Kasumi-1 (cell line): ENCODE results near the gene KIAA1671.

Experiments
- DNase-seq, 2 experiments: peaks; one replicate each; lab custom pipeline; 2025; lab: John Stamatoyannopoulos, UW

The KIAA1671 gene

GRCh38 chr22:24952837-24953383, 394 bp downstream of the KIAA1671 start:
- no peak for DNase-seq

DNA sequence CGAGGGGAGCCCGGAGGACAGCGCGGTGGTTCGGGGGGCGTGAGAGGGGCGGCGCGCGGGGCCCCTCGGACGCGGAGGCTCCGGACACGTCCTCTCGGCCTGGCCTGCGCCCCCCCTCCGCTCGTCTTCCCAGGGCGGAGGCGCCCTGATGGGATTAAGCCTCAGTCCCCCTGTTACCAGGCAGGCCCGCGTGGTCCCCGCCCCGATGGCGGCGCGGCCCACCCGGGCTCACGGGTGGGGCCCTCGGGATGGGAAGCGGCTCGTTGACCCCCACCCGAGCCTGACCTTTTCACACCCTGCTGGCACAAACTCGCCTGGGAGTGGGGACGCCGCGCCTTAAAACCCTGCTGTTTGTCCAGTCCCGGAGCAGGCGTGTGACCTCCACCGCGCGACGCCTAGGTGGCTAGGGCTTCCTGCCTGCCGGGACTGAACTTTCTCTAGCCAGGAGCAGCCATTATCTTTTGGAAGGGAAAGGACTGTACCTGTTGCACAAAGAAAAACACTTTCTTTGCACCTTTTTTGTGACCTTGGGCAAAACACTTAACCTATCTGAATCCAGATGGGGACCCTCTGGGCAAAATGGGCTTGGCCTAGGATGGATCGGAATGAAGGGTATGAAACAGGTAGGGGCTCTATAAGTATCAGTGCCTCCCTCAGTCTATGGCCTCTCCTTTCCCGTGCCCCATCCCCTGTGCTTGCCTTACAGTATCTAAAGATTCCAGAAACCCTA, 1.0 kb downstream of the KIAA1671 start:
- DNase-seq, result no peak

DNA sequence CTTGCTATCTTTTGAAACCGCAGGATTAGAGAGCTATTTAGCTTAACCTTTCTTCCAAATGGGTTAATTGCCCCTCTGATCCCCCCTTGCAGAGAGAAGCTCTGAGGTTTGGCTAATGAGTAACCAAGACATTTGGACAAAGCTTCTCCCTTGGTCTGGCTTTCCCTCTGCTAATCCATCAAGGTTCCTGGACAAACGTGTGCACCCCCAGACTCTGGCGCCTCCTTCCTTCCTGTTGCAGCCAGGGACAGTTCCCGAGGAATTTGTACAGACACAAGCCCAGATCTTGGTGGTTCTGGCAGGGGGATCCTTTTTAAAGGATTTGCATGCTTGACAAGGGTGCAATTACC, 1.6 kb downstream of the KIAA1671 start:
- DNase-seq, result no peak

- DNase-seq, result no peak
These were observed 2.3 kb downstream of the KIAA1671 start for GRCh38 chr22:24954856-24955255.

GRCh38 chr22:24957043-24957442, 4.5 kb downstream of the KIAA1671 start:
- no peak for DNase-seq

- no peak for DNase-seq
These were observed 8.8 kb downstream of the KIAA1671 start for GRCh38 chr22:24961217-24961844.

GRCh38 chr22:24962094-24962493, 9.6 kb downstream of the KIAA1671 start:
- no peak for DNase-seq

DNA sequence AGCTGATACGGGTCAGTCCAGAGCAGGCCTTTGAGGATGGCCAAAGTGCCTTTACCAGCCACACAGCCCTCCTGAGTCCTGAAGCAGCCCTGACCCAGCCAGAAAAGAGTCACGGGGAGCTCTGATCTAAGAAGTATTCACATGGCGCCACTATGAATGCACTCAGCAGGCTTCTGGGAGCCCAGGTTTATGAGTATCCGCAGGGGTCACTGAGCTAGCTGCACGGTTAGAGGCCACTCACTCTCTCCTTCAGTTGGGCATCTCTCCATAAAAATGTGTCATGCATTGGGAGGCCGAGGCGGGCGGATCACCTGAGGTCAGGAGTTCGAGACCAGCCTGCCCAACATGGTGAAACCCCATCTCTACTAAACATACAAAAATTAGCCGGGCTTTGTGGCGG, 10.3 kb downstream of the KIAA1671 start:
- no peak for DNase-seq

- no peak for DNase-seq
These were observed 11.9 kb downstream of the KIAA1671 start for GRCh38 chr22:24964441-24964840.

DNA sequence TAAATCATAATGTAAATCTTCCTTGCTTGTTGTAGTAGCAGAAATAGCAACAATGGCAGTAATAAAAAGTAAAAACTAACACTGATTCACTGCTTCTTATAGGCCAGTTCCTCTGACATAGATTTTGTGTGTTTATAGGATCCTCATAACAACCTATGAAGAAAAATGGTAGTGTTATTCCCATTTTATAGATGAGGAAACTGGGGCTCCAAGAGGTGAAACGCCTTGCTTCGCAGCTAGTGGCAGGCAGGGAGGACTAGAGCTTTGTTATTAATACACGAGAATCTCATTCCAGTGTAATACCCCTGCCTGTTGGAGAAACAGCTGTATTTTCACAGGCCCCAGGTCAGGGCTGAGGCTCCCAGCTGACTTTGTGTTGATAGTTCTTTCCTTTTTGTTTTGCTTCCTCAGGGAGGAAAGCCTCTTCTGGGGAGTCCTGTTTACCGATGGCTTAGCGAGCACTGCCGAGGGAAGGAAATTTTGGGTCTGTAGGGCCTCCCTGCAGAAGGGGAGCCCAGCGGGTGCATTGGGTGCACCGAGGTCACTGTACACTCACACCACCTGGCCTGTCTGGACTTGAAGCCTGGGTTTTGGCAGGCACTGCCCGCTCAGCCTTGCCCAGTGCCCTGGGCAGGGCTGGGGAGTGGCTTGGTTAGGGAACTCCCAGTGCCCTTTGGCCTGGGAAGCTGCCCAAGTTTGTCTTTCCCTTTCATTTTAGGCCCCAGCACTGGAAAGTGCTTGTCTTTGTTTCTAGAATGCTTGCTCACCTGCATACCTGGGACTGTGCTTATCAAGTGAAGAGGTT, 13.5 kb downstream of the KIAA1671 start:
- no peak for DNase-seq

GRCh38 chr22:24968066-24968561, 15.6 kb downstream of the KIAA1671 start:
- no peak for DNase-seq

GRCh38 chr22:24969560-24970301, 17.2 kb downstream of the KIAA1671 start:
- DNase-seq, result no peak

GRCh38 chr22:24972369-24972768, 19.9 kb downstream of the KIAA1671 start:
- DNase-seq, result no peak

- no peak for DNase-seq
These were observed 21.4 kb downstream of the KIAA1671 start for GRCh38 chr22:24973872-24974271.

DNA sequence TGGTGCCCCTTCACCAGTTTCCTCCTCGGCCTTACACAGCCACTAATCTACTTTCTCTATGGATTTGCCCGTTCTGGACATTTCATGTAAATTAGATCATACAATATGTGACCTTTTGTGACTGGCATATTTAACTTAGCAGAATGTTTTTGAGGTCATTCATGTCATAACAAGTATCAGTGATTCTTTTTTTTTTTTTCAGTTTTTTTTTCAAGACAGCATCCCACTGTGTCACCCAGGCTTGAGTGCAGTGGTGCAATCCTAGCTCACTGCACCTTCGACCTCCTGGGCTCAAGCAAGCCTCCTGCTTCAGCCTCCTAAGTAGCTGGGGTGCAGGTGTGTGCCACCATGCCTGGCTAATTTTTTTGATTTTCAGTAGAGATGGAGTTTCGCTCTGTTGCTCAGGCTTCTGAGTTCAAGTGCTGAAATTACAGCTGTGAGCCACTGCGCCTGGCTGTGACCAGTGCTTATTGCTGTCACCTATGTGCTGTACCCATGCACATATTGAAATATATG, 22.7 kb downstream of the KIAA1671 start:
- DNase-seq, result no peak

- DNase-seq, result no peak
These were observed 23.4 kb downstream of the KIAA1671 start for GRCh38 chr22:24975813-24976341.

- no peak for DNase-seq
These were observed 24.1 kb downstream of the KIAA1671 start for GRCh38 chr22:24976442-24977218.

- DNase-seq, result no peak
These were observed 25.1 kb downstream of the KIAA1671 start for GRCh38 chr22:24977370-24978221.

- DNase-seq, result no peak
These were observed 25.8 kb downstream of the KIAA1671 start for GRCh38 chr22:24978308-24978707.

- no peak for DNase-seq
These were observed 28.6 kb downstream of the KIAA1671 start for GRCh38 chr22:24981066-24981465.
